Mesothelial cell of epicardium (in vitro differentiated cells): ENCODE measurements around the gene SH2D4B. TPM values are rescaled to one million over a fixed set of nuclear protein-coding genes. Genes with fewer than 3 reads are reported as not detected.
A peak's percentile ranks its signal among the peaks of the same experiment; 100 is the strongest.

Experiments
- DNase-seq, 2 experiments: peaks; one replicate each; pipeline ENCODE4 v3.0.0; 2021; ENCODE audit warnings: low spot score in 2 of 2; ENCODE audit not compliant: unreplicated experiment in 2 of 2
- H3K27ac Mint-ChIP-seq: 2 replicates; pipeline ENCODE4 v1.8.0; 2021; ENCODE audit warnings: mixed read lengths
- H3K27me3 Mint-ChIP-seq: 2 replicates; pipeline ENCODE4 v1.8.0; 2021; ENCODE audit warnings: low read depth, mixed read lengths
- H3K36me3 Mint-ChIP-seq: 2 replicates; pipeline ENCODE4 v1.8.0; 2021; ENCODE audit warnings: mixed read lengths
- H3K4me1 Mint-ChIP-seq: 2 replicates; pipeline ENCODE4 v1.8.0; 2021; ENCODE audit warnings: mixed read lengths
- H3K4me3 Mint-ChIP-seq: 2 replicates; pipeline ENCODE4 v1.8.0; 2021; ENCODE audit warnings: mild to moderate bottlenecking, moderate library complexity, mixed read lengths
- H3K9me3 Mint-ChIP-seq: 2 replicates; pipeline ENCODE4 v1.8.0; 2021; ENCODE audit warnings: mixed read lengths
- total RNA-seq: library from RNA; stranded (reverse); gene quantifications from 3 replicates; pipeline ENCODE4 v1.2.1, GENCODE V29; 2021
- TF ChIP-seq, protein P1 (sequence below): fragments of 200-600 bp; sonication (generic); IDR thresholded peaks from one replicate; pipeline ENCODE4 v1.5.0; 2021; ENCODE audit warnings: antibody characterized with exemption; ENCODE audit not compliant: unreplicated experiment

Gene SH2D4B
- total RNA-seq, 1 donor from 2014 or later = 0.27 TPM

- Mint-ChIP-seq H3K4me1 (peaks cover 50% of the 10 kb centered on the region), H3K27me3 (no peaks in the 10 kb centered on the region), H3K9me3 (peaks cover 11% of the 10 kb centered on the region), H3K36me3 (peaks cover 24% of the 10 kb centered on the region), H3K27ac (peak overlapping the region; percentile 80), H3K4me3 (no peak overlapping the region)
- TF ChIP-seq, protein P1, sequence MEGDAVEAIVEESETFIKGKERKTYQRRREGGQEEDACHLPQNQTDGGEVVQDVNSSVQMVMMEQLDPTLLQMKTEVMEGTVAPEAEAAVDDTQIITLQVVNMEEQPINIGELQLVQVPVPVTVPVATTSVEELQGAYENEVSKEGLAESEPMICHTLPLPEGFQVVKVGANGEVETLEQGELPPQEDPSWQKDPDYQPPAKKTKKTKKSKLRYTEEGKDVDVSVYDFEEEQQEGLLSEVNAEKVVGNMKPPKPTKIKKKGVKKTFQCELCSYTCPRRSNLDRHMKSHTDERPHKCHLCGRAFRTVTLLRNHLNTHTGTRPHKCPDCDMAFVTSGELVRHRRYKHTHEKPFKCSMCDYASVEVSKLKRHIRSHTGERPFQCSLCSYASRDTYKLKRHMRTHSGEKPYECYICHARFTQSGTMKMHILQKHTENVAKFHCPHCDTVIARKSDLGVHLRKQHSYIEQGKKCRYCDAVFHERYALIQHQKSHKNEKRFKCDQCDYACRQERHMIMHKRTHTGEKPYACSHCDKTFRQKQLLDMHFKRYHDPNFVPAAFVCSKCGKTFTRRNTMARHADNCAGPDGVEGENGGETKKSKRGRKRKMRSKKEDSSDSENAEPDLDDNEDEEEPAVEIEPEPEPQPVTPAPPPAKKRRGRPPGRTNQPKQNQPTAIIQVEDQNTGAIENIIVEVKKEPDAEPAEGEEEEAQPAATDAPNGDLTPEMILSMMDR = no peak
- DNase-seq = no peak
Observed at GRCh38 chr10:80498833-80499741, 38.6 kb upstream of the SH2D4B start.

DNA sequence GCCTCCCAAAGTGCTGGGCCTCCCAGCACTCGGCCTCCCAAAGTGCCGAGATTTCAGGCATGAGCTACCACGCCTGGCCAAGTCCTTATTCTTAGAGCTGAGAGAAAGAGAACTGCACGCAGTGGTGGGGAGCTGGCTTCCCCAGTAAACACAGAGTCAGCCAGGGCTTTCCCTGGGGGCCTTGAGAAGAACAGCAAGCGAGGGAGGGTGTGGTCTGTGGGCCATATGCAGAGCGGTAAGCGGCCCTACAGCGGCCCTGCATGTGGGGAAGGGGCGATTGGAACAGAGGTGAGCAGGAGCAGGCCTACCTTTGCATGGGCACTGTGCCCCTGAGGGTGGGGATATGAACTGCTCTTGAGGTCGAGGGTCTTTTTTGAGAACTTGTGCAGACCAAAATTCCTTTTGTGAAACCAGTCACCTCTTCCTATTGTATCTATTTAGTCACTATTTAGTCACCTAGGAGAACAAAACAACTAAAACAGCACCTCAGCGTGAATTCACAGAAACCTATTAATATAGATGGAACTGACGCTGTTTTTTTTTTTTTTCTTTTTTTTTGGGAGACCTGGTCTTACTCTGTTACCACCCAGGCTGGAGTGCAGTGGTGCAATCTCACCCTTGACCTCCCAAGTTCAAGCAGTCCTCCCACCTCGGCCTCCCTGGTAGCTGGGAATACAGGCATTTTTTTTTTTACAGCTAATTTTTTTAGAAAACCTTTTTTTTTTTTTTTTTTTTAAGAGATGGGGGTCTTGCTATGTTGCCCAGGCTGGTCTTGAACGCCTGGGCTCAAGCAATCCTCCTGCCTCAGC lies 36.9 kb upstream of the SH2D4B start:
- TF ChIP-seq, protein P1 = no peak
- no peak for DNase-seq
- no peaks in the 10 kb centered on the region for H3K27me3 Mint-ChIP-seq
- H3K9me3 Mint-ChIP-seq = peaks cover 11% of the 10 kb centered on the region
- H3K36me3 Mint-ChIP-seq = peaks cover 17% of the 10 kb centered on the region
- peak overlapping the region; percentile 68 for H3K27ac Mint-ChIP-seq
- no peak overlapping the region for H3K4me3 Mint-ChIP-seq
- peaks cover 67% of the 10 kb centered on the region for H3K4me1 Mint-ChIP-seq

- DNase-seq = no peak
- peaks cover 73% of the 10 kb centered on the region for H3K4me1 Mint-ChIP-seq
- no peaks in the 10 kb centered on the region for H3K27me3 Mint-ChIP-seq
- H3K9me3 Mint-ChIP-seq = peaks cover 7% of the 10 kb centered on the region
- peaks cover 11% of the 10 kb centered on the region for H3K36me3 Mint-ChIP-seq
- H3K4me3 Mint-ChIP-seq = no peak overlapping the region
- H3K27ac Mint-ChIP-seq = peak overlapping the region; percentile 43
- TF ChIP-seq, protein P1 = no peak
Observed at GRCh38 chr10:80501381-80501912, 36.3 kb upstream of the SH2D4B start.

DNA sequence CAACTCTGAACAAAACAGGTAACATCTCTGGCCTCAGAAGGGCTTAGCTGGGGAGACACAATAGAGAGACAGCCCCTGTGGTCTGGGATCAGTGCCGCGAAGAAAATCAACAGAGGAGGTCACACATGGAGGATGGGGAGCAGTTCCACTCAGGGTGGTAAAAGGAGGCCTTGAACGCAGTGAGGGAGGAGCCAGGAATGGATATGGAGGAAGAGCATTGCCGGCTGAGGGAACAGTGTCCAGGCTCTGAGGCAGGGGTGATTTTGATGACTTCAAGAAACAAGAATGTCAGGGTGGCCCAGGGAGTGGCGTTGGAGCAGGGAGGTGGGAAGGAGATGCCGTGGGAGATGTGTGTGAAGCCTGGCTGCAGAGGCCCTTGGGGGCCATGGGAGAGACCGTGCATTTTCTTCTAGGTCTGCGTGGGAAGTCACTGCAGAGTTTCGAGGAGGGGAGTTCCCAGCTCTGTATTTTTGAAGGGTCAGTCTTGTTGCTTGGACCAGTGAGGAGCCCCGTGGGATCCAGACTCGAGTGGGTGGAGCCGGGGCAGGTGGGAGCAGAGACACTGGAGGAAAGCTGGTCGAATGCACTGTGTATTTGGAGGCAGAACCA lies 35.7 kb upstream of the SH2D4B start:
- no peak overlapping the region for H3K4me3 Mint-ChIP-seq
- DNase-seq = no peak
- TF ChIP-seq, protein P1 = no peak
- peaks cover 75% of the 10 kb centered on the region for H3K4me1 Mint-ChIP-seq
- peaks cover under 1% of the 10 kb centered on the region for H3K9me3 Mint-ChIP-seq
- H3K27ac Mint-ChIP-seq = peak overlapping the region; percentile 43
- no peaks in the 10 kb centered on the region for H3K27me3 Mint-ChIP-seq
- peaks cover 5% of the 10 kb centered on the region for H3K36me3 Mint-ChIP-seq
